Suprapubic skin (tissue), 4 donors: ENCODE data around the gene KLHL29. TPM values are rescaled to one million over a fixed set of nuclear protein-coding genes. Genes with fewer than 3 reads are reported as not detected.

ENCODE experiments used
- DNase-seq, 2 donors: peaks; one replicate each; pipeline ENCODE4 v3.0.0-alpha.2; 2019; ENCODE audit warnings: low spot score in 2 of 2
- H3K27ac ChIP-seq: fragments of 200-600 bp; sonication (generic); one replicate; pipeline ENCODE4 v1.5.1; 2019
- H3K27me3 ChIP-seq: fragments of 200-600 bp; sonication (generic); one replicate; pipeline ENCODE4 v1.5.1; 2019
- H3K36me3 ChIP-seq: fragments of 200-600 bp; sonication (generic); one replicate; pipeline ENCODE4 v1.5.1; 2019
- H3K4me1 ChIP-seq: fragments of 200-600 bp; sonication (generic); one replicate; pipeline ENCODE4 v1.5.1; 2019
- H3K4me3 ChIP-seq: fragments of 200-600 bp; sonication (generic); one replicate; pipeline ENCODE4 v1.5.1; 2019; ENCODE audit warnings: mild to moderate bottlenecking
- H3K9me3 ChIP-seq: fragments of 200-600 bp; sonication (generic); one replicate; pipeline ENCODE4 v1.5.1; 2019
- CTCF ChIP-seq, 2 donors: fragments of 200-600 bp in 1 of 2; fragments of 450-650 bp in 1 of 2; sonication (generic) in 1 of 2; IDR thresholded peaks; one replicate each; pipeline ENCODE4 v1.5.1; 2016 to 2019; ENCODE audit warnings: antibody characterized with exemption in 2 of 2, mild to moderate bottlenecking in 1 of 2, moderate library complexity in 1 of 2
- EP300 ChIP-seq: sonication (generic); formaldehyde crosslinking; IDR thresholded peaks from one replicate; pipeline ENCODE4 v1.6.1; 2017; ENCODE audit warnings: antibody characterized with exemption
- POLR2A ChIP-seq, 2 donors: fragments of 450-650 bp; IDR thresholded peaks; one replicate each; pipeline ENCODE4 v1.6.1; 2017; ENCODE audit warnings: antibody characterized with exemption in 2 of 2, mild to moderate bottlenecking in 2 of 2, moderate library complexity in 2 of 2
- POLR2AphosphoS5 ChIP-seq, 3 donors: sonication (generic); formaldehyde crosslinking; IDR thresholded peaks; one replicate each; pipeline ENCODE4 v1.6.1; 2017; ENCODE audit warnings: antibody characterized with exemption in 3 of 3
- WGBS: methylation state at CpG from one replicate; pipeline ENCODE4 v1.1.5; 2018; 5-methylcytosine and 5-hydroxymethylcytosine counted together
- total RNA-seq, 4 donors: library from RNA; depleted of rRNA; stranded (reverse); fragments of >200 nt; gene quantifications; one replicate each; pipeline ENCODE4 v1.1.0, GENCODE V29; 2016

KLHL29 gene
- total RNA-seq, 4 donors from 2014 or later: 17.1 to 30.8 (median 20.7) TPM

- Histone ChIP-seq H3K27me3 (no peaks in the 10 kb centered on the region), H3K27ac (no peak overlapping the region), H3K4me3 (no peak overlapping the region), H3K36me3 (no peaks in the 10 kb centered on the region), H3K4me1 (peaks cover 22% of the 10 kb centered on the region), H3K9me3 (peaks cover 4% of the 10 kb centered on the region)
- TF ChIP-seq EP300 (no peak), POLR2A (IDR thresholded peaks at IDR 0.05) (no peak), CTCF (IDR thresholded peaks at IDR 0.05) (no peak), POLR2AphosphoS5 (IDR thresholded peaks at IDR 0.05) (no peak)
- DNase-seq: no peak
- 98% methylated on average over 8 of the region's 20 CpGs for WGBS
These were observed 230.4 kb downstream of the KLHL29 start for GRCh38 chr2:23615216-23616020.

- TF ChIP-seq POLR2A (IDR thresholded peaks at IDR 0.05) (no peak), EP300 (no peak), CTCF (IDR thresholded peaks at IDR 0.05) (no peak), POLR2AphosphoS5 (IDR thresholded peaks at IDR 0.05) (no peak)
- Histone ChIP-seq H3K4me3 (no peak overlapping the region), H3K4me1 (peaks cover 28% of the 10 kb centered on the region), H3K36me3 (no peaks in the 10 kb centered on the region), H3K27ac (peak overlapping the region; percentile 73), H3K27me3 (no peaks in the 10 kb centered on the region), H3K9me3 (peaks cover 3% of the 10 kb centered on the region)
- 84% methylated on average over 15 of the region's 15 CpGs for WGBS
- no peak for DNase-seq
These were observed 231.7 kb downstream of the KLHL29 start for GRCh38 chr2:23616630-23617029.

GRCh38 chr2:23617167-23617810 lies 232.3 kb downstream of the KLHL29 start:
- peaks cover 28% of the 10 kb centered on the region for H3K4me1 ChIP-seq
- DNase-seq: no peak
- no peaks in the 10 kb centered on the region for H3K36me3 ChIP-seq
- peak overlapping the region; percentile 73 for H3K27ac ChIP-seq
- H3K9me3 ChIP-seq: no peaks in the 10 kb centered on the region
- peak overlapping the region; percentile 16 for H3K4me3 ChIP-seq
- 65% methylated on average over 16 of the region's 16 CpGs for WGBS
- TF ChIP-seq POLR2A (IDR thresholded peaks at IDR 0.05) (no peak), EP300 (peak; percentile 81), POLR2AphosphoS5 (IDR thresholded peaks at IDR 0.05) (peak in 1 of 3 donors; percentile 31), CTCF (IDR thresholded peaks at IDR 0.05) (peak in 1 of 2 donors; percentile 41)
- no peaks in the 10 kb centered on the region for H3K27me3 ChIP-seq

- no peak for DNase-seq
- H3K36me3 ChIP-seq: no peaks in the 10 kb centered on the region
- 52% methylated on average over 15 of the region's 15 CpGs for WGBS
- H3K27me3 ChIP-seq: no peaks in the 10 kb centered on the region
- H3K9me3 ChIP-seq: no peaks in the 10 kb centered on the region
- H3K4me1 ChIP-seq: peaks cover 28% of the 10 kb centered on the region
- H3K4me3 ChIP-seq: peak overlapping the region; percentile 16
- no peak for TF ChIP-seq POLR2A (IDR thresholded peaks at IDR 0.05)
- TF ChIP-seq CTCF (IDR thresholded peaks at IDR 0.05): no peak
- TF ChIP-seq EP300: no peak
- no peak for TF ChIP-seq POLR2AphosphoS5 (IDR thresholded peaks at IDR 0.05)
- peak overlapping the region; percentile 73 for H3K27ac ChIP-seq
These were observed 232.8 kb downstream of the KLHL29 start for GRCh38 chr2:23617811-23618215.

- WGBS: 86% methylated on average over 10 of the region's 10 CpGs
- Histone ChIP-seq H3K4me3 (no peak overlapping the region), H3K27me3 (no peaks in the 10 kb centered on the region), H3K9me3 (no peaks in the 10 kb centered on the region), H3K4me1 (peaks cover 28% of the 10 kb centered on the region), H3K27ac (peak overlapping the region; percentile 73), H3K36me3 (no peaks in the 10 kb centered on the region)
- no peak for TF ChIP-seq EP300
- no peak for DNase-seq
These were observed 233.3 kb downstream of the KLHL29 start for GRCh38 chr2:23618265-23618664.
